ENCODE measurements around the gene CNGA2. TPM values are rescaled to one million over a fixed set of nuclear protein-coding genes. Genes with fewer than 3 reads are reported as not detected.

CNGA2 gene
- total and polyA plus RNA-seq, 2 experiments from 2014 or later, result not detected

- H3K9me3 ChIP-seq (ENCODE audit: low read depth), result no peaks in the 10 kb centered on the region
- no peaks in the 10 kb centered on the region for H3K9me2 ChIP-seq (replicated peaks; ENCODE audit: insufficient read depth)
- H3K4me2 ChIP-seq, result no peak overlapping the region
- H3K36me3 ChIP-seq (replicated peaks; ENCODE audit: insufficient read depth, low read depth), result no peaks in the 10 kb centered on the region
- H2AFZ ChIP-seq, result no peak overlapping the region
- DNase-seq (ENCODE audit: low spot score), result no peak
- H3K27ac ChIP-seq, result no peak overlapping the region
- TF ChIP-seq, protein P1, sequence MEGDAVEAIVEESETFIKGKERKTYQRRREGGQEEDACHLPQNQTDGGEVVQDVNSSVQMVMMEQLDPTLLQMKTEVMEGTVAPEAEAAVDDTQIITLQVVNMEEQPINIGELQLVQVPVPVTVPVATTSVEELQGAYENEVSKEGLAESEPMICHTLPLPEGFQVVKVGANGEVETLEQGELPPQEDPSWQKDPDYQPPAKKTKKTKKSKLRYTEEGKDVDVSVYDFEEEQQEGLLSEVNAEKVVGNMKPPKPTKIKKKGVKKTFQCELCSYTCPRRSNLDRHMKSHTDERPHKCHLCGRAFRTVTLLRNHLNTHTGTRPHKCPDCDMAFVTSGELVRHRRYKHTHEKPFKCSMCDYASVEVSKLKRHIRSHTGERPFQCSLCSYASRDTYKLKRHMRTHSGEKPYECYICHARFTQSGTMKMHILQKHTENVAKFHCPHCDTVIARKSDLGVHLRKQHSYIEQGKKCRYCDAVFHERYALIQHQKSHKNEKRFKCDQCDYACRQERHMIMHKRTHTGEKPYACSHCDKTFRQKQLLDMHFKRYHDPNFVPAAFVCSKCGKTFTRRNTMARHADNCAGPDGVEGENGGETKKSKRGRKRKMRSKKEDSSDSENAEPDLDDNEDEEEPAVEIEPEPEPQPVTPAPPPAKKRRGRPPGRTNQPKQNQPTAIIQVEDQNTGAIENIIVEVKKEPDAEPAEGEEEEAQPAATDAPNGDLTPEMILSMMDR (IDR thresholded peaks at IDR 0.05; ENCODE audit: poor library complexity), result no peak
- TF ChIP-seq EZH2 (IDR thresholded peaks at IDR 0.05; ENCODE audit: borderline replicate concordance) (no peak), EZH2phosphoT487 (IDR thresholded peaks at IDR 0.05; ENCODE audit: low read depth, severe bottlenecking, unreplicated experiment) (no peak)
- H4K20me1 ChIP-seq (ENCODE audit: insufficient read depth, poor library complexity, severe bottlenecking), result no peaks in the 10 kb centered on the region
- no peaks in the 10 kb centered on the region for H3K4me1 ChIP-seq (ENCODE audit: insufficient read depth)
- no peaks in the 10 kb centered on the region for H3K27me3 ChIP-seq
- H3K79me2 ChIP-seq, result no peaks in the 10 kb centered on the region
- H3K4me3 ChIP-seq, result no peak overlapping the region
- 85% methylated on average over 13 of the region's 13 CpGs for WGBS (ENCODE audit: low lambda C conversion rate, missing lambda C conversion rate)
Observed at GRCh38 chrX:151704041-151704663, 30.4 kb upstream of the CNGA2 start.

DNA sequence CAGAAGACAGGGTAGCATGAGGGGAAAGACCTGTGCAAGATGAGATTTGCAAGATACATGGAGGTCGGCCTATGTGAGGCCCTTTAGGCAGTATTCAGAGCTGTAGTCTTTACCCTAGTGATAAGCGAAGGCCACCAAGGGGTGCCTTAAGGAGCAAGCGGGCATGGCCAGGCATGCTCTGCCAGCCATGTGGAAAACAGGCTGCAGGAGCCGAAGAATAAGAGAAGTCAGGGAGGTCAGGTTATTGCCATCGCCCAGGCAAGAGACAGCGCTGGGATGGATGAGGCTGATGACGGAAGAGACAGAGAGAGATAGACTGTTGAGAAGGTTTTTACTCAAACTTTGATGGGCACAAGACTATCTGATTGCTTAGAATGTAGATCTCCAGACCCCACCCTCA is 25.7 kb upstream of the CNGA2 start:
- no peaks in the 10 kb centered on the region for H3K27me3 ChIP-seq
- no peak overlapping the region for H3K4me2 ChIP-seq
- no peaks in the 10 kb centered on the region for H3K9me2 ChIP-seq (replicated peaks; ENCODE audit: insufficient read depth)
- H2AFZ ChIP-seq, result no peak overlapping the region
- no peaks in the 10 kb centered on the region for H3K79me2 ChIP-seq
- TF ChIP-seq EZH2phosphoT487 (IDR thresholded peaks at IDR 0.05; ENCODE audit: low read depth, severe bottlenecking, unreplicated experiment) (no peak), EZH2 (IDR thresholded peaks at IDR 0.05; ENCODE audit: borderline replicate concordance) (no peak)
- TF ChIP-seq, protein P1 (IDR thresholded peaks at IDR 0.05; ENCODE audit: poor library complexity), result no peak
- H4K20me1 ChIP-seq (ENCODE audit: insufficient read depth, poor library complexity, severe bottlenecking), result no peaks in the 10 kb centered on the region
- no peak for DNase-seq (ENCODE audit: low spot score)
- H3K4me3 ChIP-seq, result no peak overlapping the region
- WGBS (ENCODE audit: low lambda C conversion rate, missing lambda C conversion rate), result 82% methylated on average over 7 of the region's 7 CpGs
- H3K4me1 ChIP-seq (ENCODE audit: insufficient read depth), result no peaks in the 10 kb centered on the region
- no peak overlapping the region for H3K27ac ChIP-seq
- no peaks in the 10 kb centered on the region for H3K36me3 ChIP-seq (replicated peaks; ENCODE audit: insufficient read depth, low read depth)
- H3K9me3 ChIP-seq (ENCODE audit: low read depth), result no peaks in the 10 kb centered on the region

GRCh38 chrX:151710457-151710856 is 24.1 kb upstream of the CNGA2 start:
- Histone ChIP-seq H3K27ac (no peak overlapping the region), H3K9me3 (ENCODE audit: low read depth) (no peaks in the 10 kb centered on the region), H3K4me3 (no peak overlapping the region), H4K20me1 (ENCODE audit: insufficient read depth, poor library complexity, severe bottlenecking) (no peaks in the 10 kb centered on the region), H3K36me3 (replicated peaks; ENCODE audit: insufficient read depth, low read depth) (no peaks in the 10 kb centered on the region), H2AFZ (no peak overlapping the region), H3K4me2 (no peak overlapping the region), H3K9me2 (replicated peaks; ENCODE audit: insufficient read depth) (no peaks in the 10 kb centered on the region), H3K27me3 (no peaks in the 10 kb centered on the region), H3K79me2 (no peaks in the 10 kb centered on the region), H3K4me1 (ENCODE audit: insufficient read depth) (no peaks in the 10 kb centered on the region)
- WGBS (ENCODE audit: low lambda C conversion rate, missing lambda C conversion rate), result 59% methylated on average over 2 of the region's 2 CpGs
- TF ChIP-seq EZH2phosphoT487 (IDR thresholded peaks at IDR 0.05; ENCODE audit: low read depth, severe bottlenecking, unreplicated experiment), result no peak
- TF ChIP-seq, protein P1 (IDR thresholded peaks at IDR 0.05; ENCODE audit: poor library complexity), result no peak
- TF ChIP-seq EZH2 (IDR thresholded peaks at IDR 0.05; ENCODE audit: borderline replicate concordance), result no peak
- DNase-seq (ENCODE audit: low spot score), result no peak
